AG09309 (cell line): Measurements from ENCODE around the gene BRSK1.

ENCODE experiments used
- DNase-seq: peaks from one replicate; pipeline ENCODE4 v3.0.0-alpha.2; 2010; ENCODE audit warnings: low read depth
- H3K4me3 ChIP-seq: 2 replicates; pipeline ENCODE4 v1.5.1; 2011; ENCODE audit warnings: mild to moderate bottlenecking, low read depth, low read length, moderate library complexity; ENCODE audit not compliant: control insufficient read depth
- CTCF ChIP-seq: IDR thresholded peaks from 2 replicates; pipeline ENCODE4 v1.5.1; 2011; ENCODE audit warnings: mild to moderate bottlenecking, low read depth, low read length, inconsistent platforms; ENCODE audit not compliant: insufficient read depth, control insufficient read depth; ENCODE audit errors: missing control alignments

Gene BRSK1

GRCh38 chr19:55248704-55249103, 35.1 kb upstream of the BRSK1 start:
- DNase-seq = no peak
- no peak overlapping the region for H3K4me3 ChIP-seq
- no peak for TF ChIP-seq CTCF

GRCh38 chr19:55249841-55250240, 34.0 kb upstream of the BRSK1 start:
- no peak overlapping the region for H3K4me3 ChIP-seq
- no peak for DNase-seq
- TF ChIP-seq CTCF = no peak

- no peak overlapping the region for H3K4me3 ChIP-seq
- no peak for TF ChIP-seq CTCF
- no peak for DNase-seq
Observed at GRCh38 chr19:55250262-55251036, 33.3 kb upstream of the BRSK1 start.

GRCh38 chr19:55251341-55252081, 32.3 kb upstream of the BRSK1 start:
- TF ChIP-seq CTCF = no peak
- DNase-seq = no peak
- no peak overlapping the region for H3K4me3 ChIP-seq

- DNase-seq = no peak
- TF ChIP-seq CTCF = no peak
- no peak overlapping the region for H3K4me3 ChIP-seq
Observed at GRCh38 chr19:55252760-55253663, 30.8 kb upstream of the BRSK1 start.
